Suppressor macrophage treated with lipopolysaccharide for 4 hours (primary cell): Measurements from ENCODE around the gene WDSUB1.

Experiments used
- DNase-seq: peaks from one replicate; pipeline ENCODE4 v3.0.0-alpha.2; 2020

The WDSUB1 gene

DNA sequence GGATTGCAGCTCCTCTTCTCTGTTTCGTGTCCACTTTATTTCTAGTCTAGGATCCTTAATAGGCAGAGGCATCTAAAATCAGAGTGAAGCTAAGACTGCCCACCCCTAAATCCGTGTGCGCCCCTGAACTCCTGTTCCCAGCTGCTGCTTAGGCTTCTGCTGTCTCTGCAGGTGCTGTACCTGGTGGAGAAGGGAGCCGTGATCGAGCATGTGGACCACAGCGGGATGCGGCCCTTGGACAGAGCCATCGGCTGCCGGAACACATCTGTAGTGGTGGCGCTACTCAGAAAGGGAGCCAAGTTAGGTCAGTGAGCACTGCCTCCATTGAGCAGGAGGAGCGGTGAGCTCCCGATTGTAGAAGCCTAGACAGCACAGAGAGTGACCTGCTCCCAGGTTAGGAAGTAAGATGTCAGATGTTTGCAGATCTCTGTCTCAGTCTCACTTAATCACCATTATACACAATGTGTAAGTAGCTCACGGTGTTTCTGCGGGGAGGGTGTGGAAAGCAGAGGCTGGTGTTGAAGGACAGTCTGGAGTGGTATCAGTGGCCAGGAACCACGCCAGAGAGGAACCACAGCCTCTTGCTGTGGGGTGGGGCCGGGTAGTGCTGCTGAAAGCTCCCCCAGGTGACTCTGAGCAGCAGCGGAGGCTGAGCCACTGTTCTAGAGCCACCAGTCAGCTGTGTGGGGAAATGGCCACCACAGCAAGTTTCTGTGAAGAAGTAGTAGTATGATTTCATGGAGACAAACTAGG, 62.3 kb downstream of the WDSUB1 start:
- no peak for DNase-seq

DNA sequence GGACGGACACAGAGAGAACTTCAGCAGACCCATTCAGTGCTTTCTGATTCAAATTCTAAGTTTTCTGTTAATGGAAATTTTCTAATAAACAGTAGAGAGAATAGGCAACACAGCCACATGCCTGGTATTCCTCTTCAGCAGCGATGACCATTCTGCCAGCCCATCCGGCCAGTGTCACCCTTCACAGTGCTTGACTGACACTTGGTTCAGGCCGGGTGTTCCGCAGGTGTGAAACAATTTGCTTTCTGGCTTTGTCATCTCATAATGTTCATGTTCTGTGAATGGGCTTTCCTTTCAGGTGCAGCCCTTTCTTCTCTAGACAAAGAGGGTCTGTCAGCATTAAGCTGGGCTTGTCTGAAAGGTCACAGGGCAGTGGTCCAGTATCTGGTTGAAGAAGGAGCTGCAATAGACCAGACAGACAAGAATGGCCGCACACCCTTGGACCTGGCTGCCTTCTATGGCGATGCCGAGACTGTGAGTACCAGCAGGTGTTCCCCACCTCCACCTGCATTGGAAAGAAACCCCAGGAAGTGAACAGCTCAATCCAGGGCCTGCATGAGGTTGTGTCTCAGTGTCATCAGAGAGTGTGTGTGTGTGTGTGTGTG, 67.0 kb downstream of the WDSUB1 start:
- no peak for DNase-seq

DNA sequence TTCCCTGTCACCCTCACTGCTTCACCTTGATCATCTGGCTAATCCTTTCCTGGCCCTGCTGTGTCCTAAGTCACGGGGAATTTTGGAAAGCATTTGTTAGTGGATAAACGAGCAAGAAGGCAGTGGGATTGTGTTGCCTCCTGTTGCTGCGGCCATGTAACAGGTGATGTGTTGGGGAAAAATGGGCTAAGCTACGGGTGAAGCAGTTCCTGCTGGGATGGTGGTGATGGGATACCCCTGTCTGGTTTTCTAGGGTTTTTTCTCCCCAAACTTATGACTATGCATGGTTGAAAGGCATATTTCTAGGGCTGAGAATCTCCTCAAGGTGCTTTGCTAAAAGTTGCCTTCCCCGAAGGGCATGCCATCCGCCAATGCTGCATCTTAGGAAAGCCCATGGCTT, 68.1 kb downstream of the WDSUB1 start:
- DNase-seq, result no peak

DNA sequence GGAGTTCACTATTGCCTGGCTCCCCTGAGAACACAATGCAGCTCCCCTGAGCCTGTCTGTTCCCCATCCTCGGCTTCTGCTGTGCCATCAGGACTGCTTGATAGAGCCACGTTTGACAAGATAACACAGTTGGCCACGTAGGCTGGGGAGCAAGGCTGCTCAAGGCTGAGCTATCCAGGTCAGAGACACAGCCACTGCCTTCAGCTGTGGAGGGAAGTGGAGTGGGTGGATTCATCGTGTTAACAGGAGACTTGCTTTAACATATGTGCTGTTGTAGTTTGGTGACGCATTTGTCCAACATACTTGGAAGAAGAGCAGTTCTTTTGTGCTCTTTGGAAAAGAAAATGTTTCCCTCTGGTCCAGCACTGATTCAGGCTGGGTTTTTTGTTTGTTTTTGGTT, 68.8 kb downstream of the WDSUB1 start:
- DNase-seq, result no peak

DNA sequence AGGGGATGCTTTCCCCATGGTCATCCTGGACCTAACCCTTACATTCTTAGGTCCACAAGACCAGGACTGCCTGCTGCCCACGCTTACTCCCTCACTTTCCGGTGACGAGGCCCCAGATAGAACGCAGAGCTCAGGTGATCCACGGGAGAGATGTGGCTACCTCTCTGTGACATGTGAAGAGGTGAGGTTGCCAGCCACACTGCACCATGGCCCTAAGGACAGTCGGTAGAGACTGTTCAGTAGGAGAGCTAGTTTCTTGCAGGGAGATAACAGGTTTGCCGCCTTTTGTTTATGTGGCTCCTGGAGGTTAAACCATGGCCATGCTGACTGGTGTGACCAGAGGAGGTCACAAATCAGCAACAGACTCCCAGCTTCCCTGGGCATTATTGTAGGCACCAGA, 71.4 kb downstream of the WDSUB1 start:
- DNase-seq, result no peak

DNA sequence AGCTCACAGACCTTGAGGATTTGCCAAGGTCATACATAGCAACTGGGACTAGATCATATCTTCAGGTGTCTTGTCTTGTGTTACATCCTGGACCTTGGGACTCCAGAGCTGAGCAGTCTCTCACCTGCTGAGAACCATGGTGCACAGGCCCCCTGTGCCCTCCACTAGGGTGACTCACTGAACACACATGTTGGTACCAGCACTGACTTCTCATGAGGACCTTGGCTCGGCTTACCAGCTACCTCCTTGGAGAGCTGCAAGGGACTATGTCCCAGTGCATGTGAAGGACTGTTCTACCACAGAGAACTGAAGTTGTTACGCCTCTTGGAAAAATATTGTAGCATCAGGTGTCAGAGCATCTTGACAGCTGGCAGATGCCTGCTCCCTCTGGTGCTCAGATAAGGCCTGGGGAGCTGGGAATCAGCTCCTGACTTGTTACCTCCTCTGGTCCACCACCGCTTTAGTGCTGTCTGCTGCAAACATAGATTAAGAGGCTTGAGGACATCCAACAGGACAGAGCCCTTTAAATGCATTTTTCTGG, 72.1 kb downstream of the WDSUB1 start:
- no peak for DNase-seq

DNA sequence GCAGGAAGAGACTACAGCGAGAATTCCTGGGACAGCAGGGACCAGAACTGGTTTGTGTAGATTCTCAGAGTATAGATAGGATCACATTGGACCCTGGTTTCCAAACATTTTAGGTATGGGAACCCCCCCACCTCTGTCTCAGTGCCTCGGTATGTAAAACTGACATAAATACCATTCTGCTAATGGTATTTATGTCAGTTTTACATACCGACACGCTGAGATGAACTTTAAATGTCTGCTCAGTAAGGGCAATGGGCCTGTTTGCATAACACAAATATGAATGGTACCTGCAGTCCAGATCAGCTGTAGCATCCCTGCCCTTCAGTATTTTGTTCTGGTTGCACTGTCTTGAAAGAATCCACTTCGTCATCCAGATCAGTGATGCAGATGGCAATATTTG, 73.2 kb downstream of the WDSUB1 start:
- DNase-seq, result no peak

DNA sequence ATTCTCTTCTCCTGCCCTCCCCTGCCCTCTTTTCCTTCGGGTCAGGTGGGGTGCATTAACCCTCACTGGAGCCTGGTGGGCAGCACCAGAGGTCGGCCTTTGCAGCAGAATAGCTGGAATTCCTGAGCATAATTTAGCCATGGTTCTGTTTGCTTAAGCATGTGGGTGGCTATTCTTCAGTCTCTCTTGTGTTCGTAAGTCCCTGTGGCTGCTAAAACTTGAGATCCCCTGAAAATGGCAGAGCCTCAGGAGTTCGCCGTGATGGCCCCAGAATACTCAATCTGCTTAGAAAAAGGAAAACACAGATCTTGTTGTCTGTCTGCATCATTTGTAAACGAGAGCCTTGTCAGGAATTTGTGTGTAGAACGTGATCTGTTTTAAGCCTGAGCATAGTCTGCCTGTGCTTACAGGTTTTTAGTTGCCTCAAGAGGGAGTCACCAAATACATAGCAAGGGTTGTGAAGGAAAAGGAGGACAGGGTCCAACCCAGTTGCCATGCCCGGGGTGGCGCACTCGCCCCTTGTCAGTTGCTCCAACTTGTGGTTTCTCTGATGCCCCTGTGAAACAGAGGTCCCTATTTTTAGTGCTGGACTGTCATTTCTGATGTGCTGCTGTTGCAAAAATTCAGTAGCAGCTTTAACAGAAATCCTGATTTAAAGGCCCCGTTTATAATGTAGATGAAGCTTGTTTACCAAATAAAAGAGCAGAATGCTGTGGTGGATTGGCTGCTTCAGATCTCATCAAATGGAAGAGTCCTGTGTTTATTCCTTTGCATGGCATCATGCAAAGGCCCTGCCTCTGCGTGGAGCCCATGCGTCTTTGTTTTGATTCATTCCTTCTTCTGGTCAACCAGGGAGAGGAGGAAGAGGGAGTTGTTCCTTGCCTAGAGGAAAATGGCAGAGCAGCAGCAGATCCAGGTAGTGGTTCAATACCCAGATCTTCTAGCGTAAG, 74.8 kb downstream of the WDSUB1 start:
- no peak for DNase-seq

DNA sequence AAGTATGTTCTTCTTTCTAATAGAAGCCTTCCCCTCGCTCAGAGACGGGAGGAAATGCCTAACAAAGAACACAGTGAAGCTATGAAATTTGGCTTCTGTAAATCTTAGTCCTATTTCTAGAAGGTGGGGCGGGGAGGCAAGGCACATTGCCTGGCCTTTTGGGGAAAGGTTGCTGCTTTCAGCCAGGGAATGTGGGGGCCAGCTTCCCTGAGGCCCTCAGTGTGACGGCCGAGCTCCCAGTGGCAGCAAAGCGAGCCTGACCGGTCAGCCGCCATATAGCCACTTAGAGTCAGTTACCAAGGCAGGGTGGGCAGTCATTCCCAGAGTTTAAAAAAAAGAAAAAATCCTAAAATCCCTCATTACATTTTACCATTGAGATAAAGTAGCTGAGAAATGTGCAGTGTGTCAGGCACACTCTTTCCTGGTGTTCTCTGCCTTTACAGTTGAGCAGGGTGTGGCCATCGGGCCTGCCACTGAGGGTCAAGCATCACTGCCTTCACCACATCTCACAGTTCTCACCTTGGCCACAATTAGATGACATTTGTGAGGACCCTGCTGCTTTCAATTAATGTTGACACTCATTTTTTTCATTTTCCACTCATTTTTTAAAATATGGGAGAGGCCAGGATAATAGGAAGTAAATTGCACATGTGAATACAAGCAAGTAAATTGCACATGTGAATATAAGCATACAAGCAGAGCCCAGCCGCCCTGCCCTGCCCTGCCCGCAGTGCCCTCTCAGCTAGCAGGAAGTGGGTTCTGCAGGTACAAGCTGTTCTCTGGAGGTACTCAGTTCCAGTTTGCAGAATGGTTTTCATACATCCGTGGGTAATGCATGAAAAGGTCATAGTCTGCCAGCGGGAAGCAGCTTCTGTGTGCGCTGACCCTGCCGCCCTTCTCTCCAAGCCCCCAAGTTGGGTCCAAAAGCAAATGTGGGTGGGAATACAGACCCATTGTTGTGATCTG, 76.9 kb downstream of the WDSUB1 start:
- DNase-seq, result no peak

DNA sequence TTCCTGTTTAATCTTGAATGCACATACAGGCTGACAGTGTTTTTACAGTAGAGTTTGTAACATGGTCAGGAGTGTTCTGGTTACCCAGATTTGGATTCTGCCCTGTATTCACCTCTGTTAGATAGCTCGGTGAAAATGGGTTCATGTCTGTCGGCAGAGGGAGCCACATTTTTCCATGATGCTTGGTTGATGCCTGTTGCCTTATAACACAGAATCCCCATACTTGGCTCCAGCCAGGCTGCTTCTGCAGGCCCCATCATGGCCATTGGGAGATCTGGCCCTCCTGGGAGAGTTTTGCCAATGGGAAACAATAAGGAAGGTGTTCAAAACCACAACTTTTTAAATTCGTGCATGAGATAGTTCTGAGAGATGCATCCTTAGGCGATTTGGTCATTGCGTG, 78.1 kb downstream of the WDSUB1 start:
- no peak for DNase-seq

DNA sequence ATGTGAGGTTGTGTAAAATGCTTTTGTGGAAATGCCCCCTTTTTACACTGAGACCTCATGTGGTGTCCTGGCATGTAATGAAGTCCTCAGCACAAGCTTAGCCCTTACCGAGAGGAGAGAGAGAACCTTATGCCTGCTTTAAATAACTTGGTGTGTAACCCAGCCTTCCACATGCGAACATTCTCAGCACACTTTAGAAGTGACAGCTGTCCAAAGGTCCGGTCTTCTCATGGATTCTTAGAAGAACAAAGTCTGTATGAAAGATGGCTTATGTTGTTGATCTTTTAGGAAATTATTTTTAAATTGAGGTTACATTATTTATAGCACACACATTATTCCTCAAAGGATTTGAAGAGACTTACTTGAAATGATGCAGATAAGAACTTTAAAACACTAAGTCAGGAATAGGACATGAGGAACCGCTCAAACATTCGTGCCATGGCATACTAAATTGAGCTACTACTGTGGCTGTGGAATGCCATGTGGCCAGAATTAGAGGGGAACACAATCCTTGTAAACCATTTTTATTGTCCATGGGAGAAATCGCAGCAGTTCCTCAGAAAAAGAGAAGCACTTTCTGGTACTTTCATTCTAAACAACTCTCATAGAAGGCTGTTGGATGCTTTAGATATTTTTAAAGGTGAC, 79.6 kb downstream of the WDSUB1 start:
- no peak for DNase-seq

DNA sequence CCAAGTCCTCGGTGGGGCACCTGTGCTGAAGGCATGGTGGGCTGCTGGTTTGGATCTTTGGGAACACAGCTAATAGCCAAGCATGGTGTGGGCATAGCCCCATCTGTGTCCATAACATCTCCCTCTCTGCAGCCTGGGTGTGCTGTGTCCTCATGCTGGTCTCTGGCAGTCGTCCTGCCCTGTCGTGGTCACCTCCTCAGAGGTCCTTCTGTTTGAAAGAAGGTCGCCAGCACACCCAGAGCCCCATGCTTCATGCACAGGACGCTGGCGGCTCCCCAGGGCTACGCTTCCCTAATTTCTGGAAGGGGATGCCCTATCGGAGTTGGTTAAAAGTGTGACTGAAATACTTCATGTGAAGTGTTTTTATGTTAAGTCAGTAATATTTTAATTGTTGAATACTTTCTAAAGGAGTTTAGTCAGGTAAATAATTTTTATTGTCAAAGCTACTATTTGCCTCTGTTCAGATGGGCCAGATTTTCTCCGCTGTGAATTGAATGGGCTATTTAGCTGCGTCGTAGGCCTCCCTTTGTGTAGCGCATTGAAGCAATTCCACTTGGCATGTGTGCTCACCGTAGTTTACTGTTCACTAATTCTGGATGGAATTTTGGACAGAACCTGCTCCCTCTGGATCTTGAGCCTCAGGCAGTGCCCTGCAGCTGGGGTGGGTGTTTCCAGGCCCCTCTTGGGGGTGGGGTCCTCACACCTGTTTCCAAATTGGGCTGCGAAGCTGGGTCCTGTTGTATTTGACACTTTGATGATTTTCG, 81.9 kb downstream of the WDSUB1 start:
- no peak for DNase-seq

DNA sequence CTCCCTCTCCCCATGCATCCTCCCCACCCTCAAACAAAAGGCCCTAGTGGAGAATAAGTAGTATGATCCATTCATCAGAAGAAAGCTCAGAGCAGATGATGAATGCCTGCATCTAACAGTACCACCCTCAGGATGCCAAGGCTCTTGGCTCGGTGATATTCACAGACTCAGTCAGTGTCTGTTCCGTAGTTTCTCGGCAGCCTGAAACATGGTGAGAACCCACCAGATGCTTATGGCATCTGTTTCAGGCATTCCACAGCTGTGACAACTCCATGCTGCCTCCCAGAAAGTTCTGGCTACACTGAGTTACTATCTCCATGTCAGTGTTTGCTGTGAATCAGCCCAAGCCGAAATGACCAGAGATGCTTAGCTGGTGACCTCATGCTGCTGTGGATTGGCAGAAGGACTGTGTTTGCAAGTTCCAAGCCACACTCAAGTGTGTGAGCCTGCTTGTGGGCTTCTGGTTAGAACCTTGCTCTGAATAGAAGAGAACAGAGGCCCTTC, 83.9 kb downstream of the WDSUB1 start:
- DNase-seq, result no peak

DNA sequence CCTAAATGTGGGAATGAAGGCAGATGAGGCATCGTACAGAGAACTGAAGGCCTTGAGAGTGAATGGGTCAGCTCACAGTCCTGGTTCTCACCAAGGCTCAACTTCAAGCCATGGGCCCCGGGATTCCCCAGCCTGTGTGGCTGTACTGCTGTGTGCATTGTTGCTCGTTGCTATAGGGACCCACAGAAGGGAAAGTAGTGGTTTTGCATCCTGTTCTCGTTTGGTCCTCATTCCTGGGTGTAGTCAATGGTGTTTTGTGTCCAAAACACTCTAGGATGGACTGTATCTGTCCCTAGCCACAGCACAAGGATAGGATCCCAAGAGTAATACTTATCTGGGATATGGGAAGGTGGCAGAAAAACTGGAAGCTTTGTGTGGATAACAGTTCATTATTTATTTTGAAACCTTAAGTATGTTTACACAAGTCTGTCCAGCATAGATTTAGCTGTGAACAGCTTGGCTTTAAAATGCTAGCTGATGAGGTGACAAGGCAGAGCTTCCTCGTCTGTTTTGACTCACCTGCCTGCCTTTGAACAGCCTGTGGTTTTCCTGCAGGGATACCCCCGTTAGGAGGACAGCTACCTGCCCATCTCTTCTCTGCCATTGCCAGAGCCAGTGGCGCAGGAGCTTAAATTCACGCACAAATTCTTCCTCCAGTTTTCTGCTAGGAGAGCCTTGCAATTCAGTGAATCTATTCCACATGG, 85.0 kb downstream of the WDSUB1 start:
- DNase-seq, result no peak

DNA sequence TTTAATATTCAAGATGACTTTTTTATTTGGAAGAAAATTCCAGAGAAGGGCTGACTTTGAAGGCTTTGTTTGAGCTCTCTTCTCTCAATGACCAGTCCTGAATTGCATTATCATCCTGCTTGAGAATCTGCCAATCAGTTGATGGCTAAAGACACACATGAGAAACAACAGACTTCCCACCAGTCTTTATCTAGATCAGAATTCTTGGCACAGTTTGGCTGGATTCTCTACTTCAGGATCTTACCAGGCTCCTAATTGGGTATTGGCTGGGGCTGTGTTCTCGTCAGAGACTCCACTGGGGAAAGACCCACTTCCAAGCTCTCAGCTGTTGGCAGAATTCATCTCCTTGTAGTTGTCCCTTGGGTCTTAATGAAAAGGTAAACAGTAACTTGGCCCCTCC, 86.0 kb downstream of the WDSUB1 start:
- no peak for DNase-seq

DNA sequence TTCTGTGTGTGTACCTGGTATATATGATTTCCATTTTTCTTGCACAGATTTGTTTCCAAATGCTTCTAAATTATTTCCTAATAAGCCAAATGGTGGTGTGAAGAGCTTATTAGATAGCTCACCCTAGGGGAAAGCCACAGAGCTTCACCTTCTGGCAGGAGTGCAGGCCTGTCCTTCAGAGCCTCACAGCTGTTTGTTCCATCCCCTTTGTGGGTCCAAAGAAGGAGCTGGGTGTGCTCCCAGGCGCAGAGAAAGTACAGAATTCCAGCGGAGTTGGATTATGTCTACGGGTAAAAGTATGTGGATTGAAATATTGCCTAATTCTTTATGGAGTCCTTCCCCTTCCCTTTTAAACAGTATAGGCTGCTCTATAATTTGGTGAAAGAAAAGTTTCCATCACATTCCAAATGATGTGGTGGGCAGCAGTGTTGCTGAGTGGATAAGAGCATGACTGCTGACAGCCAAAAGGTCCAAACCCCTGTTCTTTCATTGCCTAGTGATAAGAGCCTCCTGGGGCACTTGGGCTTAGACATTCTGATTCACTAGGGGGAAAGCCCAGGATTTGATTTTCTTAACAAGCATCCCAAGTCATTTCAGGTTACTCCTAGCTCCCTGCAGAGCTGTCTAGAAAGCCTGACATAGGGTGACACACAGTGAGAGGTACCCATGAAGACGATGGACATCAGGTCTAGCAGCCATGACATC, 86.6 kb downstream of the WDSUB1 start:
- no peak for DNase-seq

DNA sequence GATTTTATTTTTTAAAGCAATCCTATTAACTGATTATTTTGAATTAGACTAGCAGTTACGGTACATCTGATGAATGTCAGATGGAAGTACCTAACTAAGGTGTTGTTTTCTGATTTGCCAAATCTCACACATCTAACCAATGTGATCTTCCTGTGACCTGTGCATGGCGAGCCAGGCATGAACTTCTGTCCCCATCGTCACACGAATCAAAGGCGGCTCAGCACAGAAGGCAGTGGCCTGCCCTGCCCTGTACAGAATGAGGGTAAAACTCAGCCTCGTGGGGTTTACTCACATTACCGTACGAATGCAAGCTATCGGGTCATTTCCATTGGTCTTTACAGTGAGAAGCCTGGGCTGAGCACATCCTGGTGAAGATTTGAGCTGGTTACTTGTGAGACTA, 87.3 kb downstream of the WDSUB1 start:
- DNase-seq, result no peak

DNA sequence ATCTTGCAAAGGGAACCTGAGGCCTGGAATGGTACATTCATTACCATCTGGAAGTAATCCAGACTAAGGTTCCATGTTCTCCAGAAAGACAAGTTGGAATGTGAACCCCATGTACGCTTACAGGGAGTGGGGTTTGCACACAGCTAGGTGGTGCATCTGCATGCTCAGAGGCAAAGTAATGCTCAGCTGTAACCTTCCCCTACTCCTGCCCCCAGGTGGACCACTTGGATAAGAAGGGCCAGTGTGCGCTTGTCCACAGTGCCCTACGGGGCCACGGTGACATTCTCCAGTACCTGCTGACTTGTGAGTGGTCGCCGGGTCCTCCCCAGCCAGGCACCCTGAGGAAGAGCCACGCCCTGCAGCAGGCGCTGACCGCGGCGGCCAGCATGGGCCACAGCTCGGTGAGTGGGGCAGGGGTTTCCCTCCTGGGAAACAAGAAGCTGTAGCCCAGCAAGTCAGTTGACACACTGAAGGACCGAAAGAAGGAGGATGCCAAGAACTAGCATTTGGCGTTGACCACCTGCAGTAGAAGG, 90.0 kb downstream of the WDSUB1 start:
- no peak for DNase-seq

DNA sequence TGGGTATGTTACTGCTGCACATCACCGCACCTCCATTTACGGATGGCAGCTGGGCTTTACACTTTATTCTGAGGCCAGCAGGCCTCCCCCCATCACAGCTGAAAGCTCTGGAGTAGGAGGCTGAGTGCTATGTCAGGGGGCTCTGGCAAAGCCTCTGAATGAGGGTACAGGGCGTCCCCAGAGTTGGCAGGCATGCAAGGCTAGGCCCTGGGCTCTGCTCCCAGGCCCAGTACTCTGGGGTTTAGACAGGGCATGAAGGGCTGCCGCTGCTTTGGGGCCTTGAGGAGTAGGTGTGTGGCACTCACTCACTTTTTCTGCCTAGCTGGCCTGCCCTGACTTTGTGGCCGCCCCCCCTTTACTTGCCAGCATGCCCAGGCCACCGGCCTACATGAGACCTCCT, 90.8 kb downstream of the WDSUB1 start:
- DNase-seq, result no peak
